Activated T-cell treated with anti-CD3 and anti-CD28 coated beads for 1 hour (primary cell): ENCODE measurements around the gene CREB3L2.
A peak's percentile ranks its signal among the peaks of the same experiment; 100 is the strongest.
"Not testable (repeated sequence)": the region's sequence is repeated elsewhere in the genome, so short reads cannot be mapped to it uniquely, and the experiment has no call there.

Source experiments
- DNase-seq: peaks from one replicate; pipeline ENCODE4 v3.0.0-alpha.2; 2020; ENCODE audit warnings: low read depth

Gene CREB3L2

DNA sequence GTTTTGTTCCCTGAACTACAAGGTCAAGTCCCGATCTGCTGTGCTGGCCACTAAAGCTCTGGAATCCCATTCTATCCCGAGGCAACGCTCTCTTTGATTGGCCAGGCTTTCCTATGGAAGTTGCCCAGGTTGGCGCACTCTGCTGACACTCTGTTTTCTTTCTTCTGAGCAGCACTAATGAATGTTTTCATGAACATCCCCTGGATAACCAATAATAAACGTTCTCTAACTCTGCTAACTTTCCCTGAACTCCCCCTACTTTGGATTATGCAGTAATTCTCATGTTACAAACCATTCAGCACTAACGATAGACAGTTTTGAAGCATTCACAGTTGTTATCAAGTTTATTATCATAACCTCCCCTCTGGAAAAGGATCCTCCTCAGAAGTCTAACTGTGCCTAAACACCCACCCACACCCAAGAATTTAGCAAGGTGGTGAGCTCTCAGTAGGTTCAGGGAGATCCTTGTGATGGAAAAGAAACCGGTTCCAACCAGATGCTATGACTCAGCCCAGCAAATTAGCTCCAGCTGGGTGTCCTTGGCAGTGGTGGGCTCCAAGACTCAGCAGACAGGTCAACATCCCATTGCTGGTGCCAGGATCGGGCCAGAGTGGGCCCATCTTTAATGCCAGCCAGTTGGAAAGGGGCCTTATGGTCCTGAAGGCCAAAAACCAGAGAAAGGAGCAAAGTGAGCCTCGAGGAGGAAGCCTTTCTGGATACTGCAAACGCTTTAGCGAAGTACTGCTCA lies 68.4 kb downstream of the CREB3L2 start:
- DNase-seq, result no peak

DNA sequence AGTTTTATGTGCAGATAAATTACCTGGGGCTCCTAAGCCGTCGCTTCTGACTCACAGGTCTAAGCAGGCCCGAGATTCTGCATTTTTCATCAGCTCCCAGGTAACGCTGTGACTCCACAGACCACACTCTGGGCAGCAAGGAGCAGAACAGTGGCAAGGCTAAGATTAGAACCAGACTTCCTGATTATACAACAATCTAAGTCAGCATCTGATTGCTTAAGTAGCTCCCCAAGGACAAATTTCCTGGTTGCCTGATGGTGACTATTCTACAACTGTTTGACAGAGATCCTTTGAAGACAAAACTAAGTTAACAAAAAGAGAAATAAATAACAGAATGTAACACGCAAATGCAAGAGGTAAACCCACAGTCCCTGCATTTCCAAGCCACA lies 69.0 kb downstream of the CREB3L2 start:
- no peak for DNase-seq

DNA sequence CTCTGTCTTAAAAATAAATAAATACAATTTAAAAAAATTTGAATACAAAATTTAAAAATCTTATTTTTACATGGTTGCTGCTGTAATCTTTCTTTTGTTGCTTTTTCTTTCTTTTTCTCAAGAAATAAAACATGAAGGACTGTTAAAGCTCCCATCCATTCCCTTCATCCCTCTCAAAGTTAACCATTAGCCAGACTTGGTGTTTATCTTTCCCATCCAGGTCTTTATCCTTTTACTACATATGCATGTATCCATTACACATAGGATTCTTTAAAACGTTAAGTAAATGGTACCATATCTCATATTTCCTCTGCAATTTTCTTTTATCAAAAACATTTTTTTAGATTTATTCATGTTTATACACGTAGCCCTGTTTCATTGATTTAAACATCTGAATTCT lies 70.1 kb downstream of the CREB3L2 start:
- no peak for DNase-seq

DNA sequence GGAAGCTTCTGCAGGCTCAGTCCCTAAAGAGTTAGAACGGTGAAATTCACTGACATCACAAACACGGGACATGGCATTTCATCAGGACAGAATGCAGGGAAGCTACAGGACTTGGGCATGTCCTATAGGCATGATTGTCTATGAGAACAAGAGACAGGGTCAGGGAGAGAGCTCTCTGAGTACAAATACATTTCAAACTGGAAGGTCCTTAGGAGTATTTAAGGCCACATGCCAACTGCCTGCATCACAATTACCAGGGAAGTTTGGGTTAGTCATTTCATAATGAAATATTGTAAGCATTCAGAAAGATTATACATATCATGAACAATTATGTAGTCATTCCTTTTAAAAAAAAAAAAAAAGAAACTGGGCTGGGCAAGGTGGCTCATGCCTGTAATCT lies 71.3 kb downstream of the CREB3L2 start:
- no peak for DNase-seq

DNA sequence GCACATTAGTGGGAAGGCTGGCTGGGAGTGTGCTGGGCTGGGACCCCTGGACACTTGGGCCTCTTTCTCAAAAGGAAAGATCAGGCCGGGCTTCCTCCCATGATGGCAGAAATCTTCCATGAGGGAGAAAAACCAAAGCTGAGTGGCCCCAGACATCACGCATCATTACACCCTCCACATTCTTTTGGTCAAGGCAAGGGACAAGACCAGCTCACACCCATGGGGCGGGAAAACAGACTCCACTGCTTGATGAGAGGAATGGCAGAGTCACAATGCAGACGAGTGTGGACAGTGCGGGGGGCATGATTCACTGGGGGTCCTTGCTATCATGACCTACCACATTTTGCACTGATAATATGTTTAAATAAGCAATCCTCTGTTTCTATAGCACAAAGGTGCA lies 73.3 kb downstream of the CREB3L2 start:
- no peak for DNase-seq

DNA sequence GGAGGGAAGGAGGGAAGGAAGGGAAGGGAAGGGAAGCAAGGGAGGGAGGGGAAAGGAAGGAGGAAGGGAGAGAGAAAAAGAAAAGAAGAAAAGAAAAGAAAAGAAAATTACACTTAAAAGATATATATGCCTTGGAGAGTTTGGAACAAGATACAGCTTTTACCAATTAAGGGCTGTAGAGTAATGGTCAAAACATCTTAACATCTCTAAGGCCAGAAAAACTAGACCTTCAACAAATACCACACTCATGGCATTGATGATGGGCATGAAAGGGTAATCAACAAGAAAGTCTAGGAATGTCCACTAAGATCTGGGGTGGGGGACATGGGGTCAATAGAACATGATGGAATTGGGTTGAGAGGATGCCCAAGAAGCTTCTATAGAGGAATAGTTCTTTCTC lies 74.5 kb downstream of the CREB3L2 start:
- DNase-seq, result no peak

DNA sequence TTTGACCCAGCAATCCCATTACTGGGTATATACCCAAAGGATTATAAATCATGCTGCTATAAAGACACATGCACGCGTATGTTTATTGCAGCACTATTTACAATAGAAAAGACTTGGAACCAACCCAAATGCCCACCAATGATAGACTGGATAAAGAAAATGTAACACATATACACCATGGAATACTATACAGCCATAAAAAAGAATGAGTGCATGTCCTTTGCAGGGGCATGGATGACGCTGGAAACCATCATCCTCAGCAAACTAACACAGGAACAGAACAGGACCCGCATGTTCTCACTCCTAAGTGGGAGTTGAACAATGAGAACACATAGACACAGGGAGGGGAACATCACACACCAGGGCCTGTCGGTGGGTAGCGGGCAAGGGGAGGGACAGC lies 75.7 kb downstream of the CREB3L2 start:
- not testable (repeated sequence) for DNase-seq

DNA sequence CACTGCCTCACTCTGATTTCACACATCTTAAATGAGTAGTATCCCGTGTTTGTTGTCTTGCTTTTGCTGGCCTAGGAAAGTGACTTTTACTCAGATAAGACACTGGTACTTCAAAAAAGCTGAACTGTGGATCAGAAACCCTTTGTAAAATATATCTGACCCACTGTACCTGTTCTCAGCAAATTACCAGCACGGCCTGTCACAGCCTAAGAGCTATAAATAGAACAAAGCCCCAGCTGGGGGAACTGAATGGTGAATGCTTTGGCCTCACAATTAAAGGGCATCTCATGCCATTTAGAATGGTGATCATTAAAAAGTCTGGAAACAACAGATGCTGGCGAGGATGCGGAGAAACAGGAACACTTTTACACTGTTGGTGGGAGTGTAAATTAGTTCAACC lies 76.1 kb downstream of the CREB3L2 start:
- no peak for DNase-seq

DNA sequence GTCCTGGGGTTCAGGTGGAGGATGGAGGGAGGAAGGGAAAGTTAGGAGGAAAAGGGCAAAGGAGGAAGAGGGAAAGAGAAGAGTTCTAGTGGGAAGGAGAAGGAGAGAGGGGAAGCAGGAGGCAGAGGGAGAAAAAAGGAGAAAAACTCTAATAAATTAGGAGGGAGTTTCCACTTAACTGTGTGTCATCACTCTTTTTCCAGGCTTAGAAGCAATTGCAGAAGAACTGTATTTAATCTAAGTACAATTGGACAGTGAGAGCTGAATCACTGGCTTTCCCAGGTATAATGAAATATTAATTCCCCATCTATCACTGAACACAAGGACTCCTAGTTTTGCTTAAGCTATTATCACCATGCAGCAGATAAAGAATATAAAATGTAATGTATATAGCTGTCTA lies 76.8 kb downstream of the CREB3L2 start:
- no peak for DNase-seq

DNA sequence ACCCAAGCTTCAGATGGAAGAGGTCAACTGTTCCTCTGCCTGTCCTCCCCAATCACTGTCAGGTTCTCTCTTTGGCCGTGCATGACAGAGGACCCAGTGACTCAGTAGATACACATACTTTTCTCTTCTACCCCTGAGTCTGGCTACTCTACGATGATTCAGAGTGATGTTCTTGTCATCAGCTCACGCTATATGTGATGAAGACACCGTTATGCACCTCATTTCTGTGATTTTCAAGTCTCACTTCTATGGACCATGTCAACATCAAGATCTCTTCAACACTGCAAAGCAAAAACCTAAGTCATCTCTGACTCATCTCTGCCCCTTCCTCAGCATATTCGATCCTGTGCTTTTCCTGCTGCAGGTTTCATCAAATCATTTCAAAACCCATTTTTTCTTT lies 78.5 kb downstream of the CREB3L2 start:
- DNase-seq, result no peak

DNA sequence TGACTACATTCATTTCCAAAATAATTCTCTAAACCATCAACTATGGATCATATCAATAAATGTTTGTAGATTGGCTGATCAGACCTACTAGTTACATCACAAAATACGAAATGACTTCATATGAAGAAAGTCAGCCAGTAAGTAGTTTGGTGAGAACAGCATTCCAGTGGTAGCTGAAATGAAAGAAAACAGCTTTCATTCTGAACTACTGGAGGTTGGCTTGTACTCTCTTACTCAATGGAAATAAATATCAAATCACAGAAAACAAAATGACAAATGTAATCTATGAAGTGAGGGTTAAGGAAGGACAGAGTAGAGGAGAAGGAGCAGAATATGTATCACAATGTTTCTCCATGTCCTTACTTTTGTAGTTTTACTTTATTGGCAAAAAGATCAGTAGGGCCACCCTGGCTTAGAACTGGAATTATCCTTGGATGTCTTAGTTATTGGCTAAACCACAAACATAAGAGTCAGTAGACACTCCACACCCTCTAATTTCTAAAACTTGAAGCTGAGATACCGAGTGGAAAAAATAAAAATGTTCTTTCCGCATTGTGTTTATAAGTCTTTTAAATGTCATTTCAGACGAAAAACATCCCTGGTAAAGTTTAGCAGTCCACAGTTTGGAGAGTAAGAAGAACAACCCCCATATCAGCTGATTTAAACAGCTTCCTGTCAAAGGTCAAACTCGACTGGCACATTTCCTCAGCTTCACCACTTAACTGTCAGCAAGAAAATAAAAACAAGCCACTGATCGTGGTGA lies 81.1 kb downstream of the CREB3L2 start:
- no peak for DNase-seq

DNA sequence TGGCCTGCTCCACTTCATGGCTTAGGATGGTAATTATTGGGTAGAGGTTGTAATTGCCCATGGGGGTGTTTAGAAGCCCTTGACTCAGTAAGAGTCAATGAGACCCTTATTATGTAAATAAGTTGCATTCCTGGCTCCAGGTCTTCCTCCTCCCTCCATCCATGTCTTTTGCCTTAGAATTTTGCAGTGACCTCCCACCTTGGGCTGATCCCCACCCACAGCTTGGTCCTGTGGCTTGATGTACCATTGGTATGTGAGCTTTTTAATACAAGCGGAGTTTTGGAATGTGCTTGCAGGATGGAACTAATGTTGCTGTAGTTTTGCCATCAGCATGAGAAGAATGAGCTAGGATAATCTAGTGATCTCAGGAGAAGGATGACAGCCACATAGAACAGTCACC lies 81.9 kb downstream of the CREB3L2 start:
- DNase-seq, result no peak

DNA sequence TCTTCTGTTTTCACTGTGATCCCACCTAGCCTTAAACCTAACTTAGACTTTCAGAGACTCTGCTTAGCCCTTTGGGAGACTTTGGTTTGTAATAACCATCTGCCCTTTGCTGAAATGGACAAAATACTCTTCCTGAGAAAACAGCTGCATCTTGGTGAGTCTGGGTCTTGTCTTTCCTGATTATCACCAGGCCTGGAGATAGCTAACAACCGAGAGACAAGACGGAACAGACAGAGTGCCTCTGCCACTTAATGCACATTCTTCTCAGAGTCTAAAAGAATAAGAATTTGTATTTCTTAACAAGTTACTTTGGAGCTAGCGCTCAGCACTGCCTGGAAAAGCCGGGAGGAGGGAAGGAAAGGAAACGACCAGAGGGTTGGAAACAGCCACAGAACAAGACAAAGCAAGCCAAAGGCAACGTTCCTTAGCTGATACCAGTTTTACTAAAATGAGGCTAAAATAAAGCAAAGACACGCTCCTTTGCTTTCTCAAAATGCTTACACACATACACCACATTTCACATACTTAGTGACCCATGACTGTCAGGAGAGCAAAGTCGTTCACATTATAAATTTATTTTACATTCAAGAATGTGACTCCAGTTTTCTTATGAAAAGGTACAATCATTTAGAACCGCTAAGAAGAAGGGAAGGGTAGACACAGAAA lies 84.8 kb downstream of the CREB3L2 start:
- no peak for DNase-seq

DNA sequence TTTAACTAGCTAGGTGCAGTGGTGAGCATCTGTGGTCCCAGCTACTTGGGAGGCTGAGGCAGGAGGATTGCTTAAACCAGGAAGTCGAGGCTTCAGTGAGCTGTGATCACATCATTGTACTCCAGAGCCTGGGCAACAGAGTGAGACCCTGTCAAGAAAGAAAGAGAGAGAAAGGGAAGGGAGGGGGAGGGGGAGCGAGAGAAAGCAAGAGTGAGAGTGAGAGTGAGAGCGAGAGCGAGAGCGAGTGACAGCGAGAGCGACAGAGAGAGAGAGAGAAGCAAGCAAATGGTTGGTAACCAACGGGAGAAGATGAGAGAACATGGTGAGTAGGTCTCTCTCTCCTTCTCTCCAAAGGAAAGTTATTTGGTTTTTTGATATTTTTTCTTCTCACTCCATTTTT lies 85.3 kb downstream of the CREB3L2 start:
- no peak for DNase-seq

DNA sequence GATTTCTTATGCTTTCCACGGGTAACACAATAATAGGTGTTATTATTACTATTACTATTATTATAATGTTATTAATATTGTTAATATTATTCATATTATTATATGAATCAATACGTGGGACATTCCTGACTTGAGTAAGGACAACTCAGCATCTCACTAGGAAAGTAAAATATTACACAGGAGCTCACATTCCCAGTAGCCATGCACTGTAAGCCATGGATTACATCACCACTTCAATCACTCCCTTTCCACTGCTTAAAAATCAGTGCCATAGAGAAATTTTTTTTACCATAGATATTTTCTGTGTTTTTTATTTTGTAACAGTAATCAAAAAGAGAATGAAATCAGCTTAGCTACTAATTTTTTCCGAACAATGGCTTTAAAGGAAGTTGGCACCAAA lies 86.6 kb downstream of the CREB3L2 start:
- DNase-seq, result no peak

DNA sequence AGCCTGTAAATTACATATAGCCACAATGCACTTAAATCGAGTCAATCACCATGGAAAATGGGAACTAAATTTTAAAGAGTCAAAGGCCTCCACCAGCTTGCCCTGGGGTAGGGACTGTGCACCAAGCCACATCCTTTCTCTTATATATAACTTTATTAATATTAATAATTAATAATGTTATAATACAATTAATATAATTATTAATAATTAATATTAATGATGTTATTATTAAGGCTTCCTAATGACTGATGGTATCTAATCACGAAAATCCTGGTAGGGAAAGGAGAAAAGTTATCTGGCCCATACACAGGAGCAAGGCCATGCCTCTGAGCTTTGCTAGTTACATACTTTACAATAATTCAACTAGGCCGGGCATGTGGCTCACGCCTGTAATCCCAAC lies 87.9 kb downstream of the CREB3L2 start:
- DNase-seq, result no peak

DNA sequence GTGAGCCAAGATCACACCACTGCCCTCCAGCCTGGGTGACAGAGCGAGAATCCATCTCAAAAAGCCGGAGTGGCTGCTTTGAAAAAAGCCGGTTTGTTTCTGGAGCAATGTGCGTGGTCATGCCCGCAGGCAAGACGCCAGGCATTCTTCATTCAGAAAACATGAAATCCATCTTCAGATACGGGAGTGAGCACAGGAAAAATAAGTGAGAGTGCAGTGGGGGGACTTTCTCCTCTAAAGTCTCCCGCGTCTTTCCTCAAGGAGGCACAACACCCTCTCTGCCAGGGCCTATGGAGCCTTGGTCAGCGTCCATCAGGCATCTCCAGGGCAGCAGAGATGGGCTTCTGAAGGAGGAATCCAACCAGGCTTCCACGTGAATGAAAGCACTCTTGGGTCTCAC lies 92.8 kb downstream of the CREB3L2 start:
- DNase-seq, result no peak

DNA sequence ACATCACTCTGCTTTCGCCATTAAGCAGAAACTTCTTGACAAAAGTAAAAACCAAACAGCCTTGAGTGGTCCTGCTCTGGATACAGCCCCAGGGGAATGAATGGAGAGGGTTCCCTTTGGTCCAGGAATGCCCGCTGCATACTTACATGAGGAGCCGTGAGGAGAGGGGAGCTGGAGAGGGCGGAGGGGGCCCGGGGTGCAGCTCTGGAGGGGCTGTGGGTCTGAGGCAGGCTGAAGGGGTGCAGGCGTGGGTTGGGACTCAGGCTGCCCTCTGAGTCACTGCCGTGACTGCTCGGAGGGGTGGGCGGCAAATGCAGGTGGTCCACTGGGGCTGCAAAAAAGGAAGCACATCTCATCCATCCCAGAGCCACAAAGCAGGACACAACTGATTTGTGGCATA lies 93.8 kb downstream of the CREB3L2 start:
- no peak for DNase-seq

DNA sequence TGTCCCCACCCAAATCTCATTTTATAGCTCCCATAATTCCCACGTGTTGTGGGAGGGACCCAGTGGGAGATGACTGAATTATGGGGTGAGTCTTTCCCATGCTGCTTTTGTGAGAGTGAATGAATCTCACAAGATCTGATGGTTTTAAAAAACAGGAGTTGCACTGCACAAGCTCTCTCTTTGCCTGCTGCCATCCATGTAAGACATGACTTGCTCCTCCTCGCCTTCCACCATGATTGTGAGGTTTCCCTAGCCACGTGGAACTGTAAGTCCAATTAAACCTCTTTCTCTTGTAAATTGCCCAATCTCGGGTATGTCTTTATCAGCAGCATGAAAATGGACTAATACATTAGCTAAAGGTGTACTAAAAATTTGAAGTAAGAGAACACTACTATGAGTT lies 95.2 kb downstream of the CREB3L2 start:
- not testable (repeated sequence) for DNase-seq

DNA sequence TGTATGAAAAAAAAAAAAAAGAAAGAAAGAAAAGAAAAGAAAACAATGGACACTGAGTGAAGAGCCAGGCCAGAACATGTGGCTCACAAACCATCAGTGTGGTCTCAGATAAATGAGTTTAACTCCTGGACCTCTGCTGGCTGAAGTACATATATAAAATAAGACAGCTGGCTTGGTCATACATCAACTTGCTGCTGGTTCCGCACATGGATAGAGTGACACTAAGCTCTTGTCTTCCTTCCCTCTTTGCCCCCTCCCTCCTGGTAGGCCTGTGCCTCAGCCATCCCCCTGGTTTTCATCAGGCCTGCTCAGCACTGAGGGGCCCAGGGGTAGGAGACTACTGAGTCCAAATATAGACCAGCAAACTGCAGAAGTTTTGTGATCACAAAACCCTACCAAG lies 97.1 kb downstream of the CREB3L2 start:
- DNase-seq, result no peak

DNA sequence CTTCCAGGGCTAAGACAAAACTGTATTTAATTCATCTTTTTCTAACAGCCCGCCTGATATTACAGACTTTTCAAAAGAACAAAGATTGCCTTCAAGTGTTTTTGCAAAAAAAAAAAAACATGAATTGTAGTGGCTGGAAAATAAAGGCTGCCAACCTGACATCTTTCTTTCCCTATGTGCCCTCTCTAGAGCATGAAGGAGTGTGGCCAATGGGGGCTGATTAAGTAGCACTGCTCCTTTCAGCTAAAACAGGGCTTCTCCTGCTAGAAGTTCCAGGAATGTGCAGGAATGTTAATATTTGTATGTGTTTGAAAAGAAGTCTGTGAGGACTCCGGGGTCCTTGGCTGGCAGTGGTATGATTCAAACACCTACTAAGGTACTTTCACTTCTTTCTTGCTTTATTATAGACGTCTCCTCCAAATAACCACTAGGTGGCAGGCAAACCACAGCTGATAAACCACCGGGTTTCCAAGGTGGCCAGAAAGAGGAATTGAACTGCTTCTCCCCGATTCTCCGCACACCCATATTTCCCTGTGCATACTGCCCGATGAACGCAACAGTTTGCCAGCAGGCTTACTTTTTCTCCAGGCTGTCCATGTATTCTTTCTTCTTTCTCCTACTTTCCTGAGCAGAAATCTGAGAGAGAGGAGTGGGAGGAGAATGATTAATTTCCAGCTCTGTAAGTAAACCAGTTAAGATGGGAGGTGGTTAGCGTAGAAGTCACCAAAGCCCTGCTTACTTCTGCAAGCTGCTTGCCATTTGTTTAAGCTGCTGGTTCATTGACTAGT lies 98.3 kb downstream of the CREB3L2 start:
- DNase-seq, result peak; percentile 40

DNA sequence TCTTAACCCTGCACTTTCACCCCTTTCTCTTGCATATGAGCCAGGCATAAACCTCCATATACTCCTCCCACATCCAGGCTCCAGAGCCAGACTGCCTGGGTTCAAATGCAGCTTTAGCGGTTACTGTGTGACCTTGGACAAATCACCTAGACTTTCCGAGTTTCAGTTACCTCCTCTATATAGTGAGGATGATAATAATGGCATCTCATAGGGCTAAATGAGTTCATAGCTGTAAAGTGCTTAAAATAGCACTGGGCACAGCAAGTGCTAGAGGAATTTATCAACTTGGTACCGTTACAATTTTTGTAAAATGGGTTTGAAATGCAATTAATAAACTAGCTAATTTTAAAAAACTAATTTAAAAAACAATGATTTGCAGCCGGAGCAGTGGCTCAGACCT lies 101.7 kb downstream of the CREB3L2 start:
- no peak for DNase-seq
